NCI-H748 (cell line): ENCODE data around the gene RCN2.
A peak's percentile ranks its signal among the peaks of the same experiment; 100 is the strongest.
"Not testable (repeated sequence)": the region's sequence is repeated elsewhere in the genome, so short reads cannot be mapped to it uniquely, and the experiment has no call there.

ENCODE experiments used
- DNase-seq: peaks from one replicate; lab custom pipeline; 2025; ENCODE audit not compliant: unreplicated experiment; lab: John Stamatoyannopoulos, UW

RCN2 gene

DNA sequence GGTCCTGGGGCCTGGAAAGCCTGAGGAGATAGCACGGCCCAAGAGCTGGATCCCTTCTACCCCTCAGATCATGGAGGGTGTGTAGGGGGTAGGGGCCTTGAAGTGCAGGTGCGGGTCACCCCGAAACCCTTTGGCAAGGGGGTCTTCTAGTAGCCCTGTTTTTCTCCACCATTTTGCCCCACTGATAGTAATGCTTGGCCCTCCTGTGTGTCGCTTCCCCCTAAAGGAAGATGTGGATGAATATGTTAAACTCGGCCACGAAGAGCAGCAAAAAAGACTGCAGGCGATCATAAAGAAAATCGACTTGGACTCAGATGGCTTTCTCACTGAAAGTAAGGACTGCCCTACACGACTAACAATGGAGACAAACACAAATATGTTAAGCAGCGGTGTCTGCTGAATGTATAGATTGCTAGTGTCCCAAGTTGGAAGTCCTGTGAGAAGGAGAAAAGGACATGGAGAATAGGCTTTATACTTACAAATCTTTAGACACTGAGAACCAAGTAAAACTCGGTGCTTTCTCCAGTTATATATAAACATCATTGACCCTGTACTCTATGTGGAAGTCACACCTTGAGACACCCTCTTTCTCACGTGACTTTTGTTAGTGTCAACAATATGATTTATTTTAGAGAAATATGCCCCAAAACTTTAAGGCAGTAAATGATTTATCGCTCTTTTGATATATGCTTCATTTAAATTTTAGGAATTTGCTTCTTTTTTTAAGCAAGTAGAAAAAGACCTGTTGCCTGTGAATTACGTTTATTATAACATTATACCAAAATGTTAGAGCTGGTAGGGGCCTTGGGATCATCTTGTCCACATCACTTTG is 802 bp downstream of the RCN2 start:
- peak; percentile 32 for DNase-seq

DNA sequence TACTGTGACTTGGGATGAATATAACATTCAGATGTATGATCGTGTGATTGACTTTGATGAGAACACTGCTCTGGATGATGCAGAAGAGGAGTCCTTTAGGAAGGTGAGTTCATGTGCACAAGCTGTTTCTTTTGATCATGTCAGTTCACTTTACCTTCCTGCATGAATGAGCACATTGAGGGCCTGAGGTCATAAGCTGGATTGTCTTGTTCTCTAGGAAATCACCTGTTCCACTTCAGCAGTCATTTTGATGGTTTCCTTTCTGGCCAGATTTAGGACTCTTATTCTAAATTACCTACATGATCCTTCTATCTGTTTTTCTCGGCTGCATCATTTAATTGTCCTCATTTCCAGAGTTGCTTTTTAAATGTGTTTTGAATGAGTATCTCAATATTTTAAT is 4.1 kb downstream of the RCN2 start:
- no peak for DNase-seq

GRCh38 chr15:76936671-76937070 is 5.1 kb downstream of the RCN2 start:
- DNase-seq, result no peak

- no peak for DNase-seq
Measured at GRCh38 chr15:76938752-76939151, 7.2 kb downstream of the RCN2 start.

GRCh38 chr15:76939715-76940114 is 8.2 kb downstream of the RCN2 start:
- no peak for DNase-seq

DNA sequence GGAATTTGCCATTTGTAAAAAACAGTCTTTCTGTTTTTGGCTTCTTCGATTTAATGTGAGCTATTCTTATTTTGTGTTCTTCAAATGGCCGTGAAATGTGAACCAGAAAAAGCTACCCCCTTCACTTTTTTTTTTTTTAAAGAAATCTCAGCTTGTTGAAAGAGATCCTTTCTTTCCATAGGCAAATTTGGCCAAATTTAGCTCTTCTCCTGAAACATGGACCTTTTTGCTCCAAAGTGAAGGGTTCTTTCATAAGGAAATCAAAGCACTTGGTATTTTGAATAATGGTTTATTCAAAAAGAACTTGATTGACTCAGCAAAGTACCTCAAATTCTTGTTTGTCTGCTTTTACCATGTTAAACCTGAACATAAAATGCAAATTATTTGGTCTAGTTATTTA is 10.1 kb downstream of the RCN2 start:
- DNase-seq, result no peak

DNA sequence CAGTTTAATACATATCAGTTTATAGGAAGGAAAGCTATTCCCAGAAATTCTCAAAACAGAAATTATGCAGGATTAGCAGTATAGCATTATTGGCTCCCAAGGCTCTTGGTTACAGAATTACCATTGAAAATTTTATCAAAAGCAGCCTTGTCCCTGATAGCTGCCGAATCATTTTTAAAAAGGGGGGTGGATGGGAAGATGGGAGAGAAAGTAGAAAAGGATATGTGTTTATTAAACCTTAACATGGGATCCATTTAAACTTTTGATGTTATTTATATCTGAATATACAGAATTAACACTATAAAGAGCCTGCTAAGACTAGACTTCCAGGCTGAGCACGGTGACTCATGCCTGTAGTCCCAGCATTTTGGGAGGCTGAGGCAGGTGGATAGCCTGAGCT is 10.8 kb downstream of the RCN2 start:
- no peak for DNase-seq

- DNase-seq, result no peak
Measured at GRCh38 chr15:76945494-76946093, 14.0 kb downstream of the RCN2 start.

GRCh38 chr15:76947454-76947853 is 15.9 kb downstream of the RCN2 start:
- no peak for DNase-seq

DNA sequence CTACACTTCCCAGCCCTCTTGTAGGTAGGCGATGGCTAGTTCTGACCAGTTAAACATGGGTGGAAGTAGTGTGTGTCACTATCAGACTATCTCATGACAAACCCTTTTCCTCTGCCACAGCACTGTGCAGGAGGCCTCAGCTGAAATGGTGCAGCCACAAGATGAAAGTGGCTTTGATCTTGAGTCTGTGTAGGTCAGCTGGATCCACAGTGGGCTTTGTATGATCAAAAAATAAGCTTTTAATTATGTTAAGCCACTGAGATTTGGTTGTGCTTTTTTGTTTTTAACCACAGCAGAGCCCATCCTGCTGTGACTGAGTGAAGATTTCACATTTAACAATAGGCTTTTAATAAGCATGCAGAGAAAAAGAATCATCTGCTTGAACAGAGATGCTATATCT is 19.7 kb downstream of the RCN2 start:
- no peak for DNase-seq

DNA sequence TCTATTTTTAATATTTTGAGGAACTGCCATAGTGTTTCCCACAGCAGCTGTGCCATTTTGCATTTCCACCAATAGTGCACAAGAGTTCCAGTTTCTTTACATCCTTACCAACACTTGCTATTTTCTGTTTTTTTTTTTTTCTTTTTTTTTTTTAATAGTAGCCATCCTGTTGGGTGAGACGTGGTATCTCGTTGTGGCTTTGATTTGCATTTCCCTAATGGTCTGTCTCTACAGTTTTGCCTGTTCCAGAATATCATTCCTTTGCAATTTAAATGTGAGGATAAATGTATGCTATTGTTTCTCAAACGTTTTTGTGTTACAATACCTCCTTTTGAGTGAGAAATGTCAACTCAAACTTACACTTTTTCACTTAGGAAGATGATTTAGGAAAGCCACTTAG is 22.4 kb downstream of the RCN2 start:
- no peak for DNase-seq

DNA sequence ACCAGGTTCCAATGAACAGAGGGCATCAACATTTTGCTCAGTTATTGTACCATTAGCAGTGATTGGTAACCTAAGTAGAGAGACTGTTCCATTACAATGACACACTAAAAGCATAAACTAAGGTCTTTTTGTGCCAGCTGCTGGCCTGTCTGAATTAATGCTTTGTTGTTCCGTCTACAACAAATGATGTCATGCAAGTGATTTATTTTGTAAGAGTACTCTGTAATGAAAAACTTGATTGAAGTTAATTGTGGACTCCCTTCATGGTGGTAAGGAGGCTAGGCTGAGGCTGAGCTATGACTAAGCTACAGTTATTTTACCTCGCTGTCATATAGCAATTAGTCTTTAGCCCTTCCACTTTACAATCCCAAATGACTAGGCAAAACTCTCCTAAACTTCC is 23.2 kb downstream of the RCN2 start:
- DNase-seq, result peak; percentile 26

DNA sequence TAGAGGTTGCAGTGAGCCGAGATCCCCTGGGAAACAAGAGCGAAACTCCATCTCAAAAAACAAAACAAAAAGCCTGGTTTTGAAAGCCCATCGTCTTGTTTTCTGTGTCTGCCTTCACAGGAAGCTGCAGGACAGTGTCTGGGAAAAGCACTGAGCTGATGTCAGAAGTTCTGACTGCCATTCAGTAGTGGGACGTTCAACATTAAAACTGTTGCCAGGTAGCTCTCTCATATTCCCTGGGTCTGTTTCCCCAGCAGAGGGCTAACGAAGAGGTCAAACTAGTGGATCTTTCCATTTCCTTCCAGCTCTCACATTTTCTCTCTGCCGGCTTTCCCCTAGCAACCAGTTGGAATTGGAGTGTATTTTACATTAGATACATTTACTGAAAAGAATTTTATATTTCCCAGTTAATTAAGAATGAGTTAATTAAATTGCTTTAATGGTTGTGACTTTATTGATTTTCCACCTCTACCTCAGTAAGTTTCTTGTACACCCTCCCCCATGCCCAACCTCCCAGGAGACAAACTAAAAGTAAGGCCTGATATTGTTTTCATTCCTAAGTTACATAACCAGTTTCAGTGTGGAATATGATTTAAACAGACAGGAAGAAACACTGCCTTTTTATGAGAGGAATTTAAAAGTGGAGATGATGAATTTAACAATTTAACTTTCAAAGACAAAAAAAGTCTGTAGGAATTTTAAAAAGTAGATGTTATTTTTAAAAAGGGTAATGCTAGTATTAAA is 29.9 kb downstream of the RCN2 start:
- no peak for DNase-seq

DNA sequence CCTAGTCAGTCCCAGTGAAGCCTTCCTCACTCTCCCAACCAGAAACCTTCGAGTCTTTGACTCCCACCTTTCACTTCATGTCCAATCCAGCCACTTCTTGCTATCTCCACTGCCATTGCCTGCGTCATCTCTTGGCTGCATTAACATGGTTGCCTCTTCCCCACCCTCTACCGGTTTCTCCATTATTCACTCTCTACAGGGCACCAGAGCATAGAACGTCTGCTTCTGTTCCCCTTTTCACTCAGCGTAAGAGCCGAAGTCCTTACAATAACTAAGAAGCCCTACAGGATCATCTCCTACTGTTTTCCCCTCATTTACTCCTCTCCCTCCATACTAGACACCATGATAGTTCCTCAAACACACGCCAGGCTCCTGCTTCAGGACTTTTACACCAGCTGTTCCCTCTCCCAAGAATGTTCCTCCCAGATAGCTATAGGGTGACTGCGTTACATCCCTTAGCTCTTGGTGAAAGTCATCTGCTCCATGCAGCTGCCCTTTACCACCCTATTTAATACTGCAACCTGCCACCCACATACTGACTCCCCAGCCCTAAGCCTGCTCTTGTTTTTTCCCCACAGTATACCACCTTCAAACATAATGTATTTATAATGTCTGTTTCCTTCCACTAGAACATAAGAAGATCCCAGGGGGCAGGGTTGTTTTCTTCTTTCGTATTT is 30.9 kb downstream of the RCN2 start:
- DNase-seq, result no peak

DNA sequence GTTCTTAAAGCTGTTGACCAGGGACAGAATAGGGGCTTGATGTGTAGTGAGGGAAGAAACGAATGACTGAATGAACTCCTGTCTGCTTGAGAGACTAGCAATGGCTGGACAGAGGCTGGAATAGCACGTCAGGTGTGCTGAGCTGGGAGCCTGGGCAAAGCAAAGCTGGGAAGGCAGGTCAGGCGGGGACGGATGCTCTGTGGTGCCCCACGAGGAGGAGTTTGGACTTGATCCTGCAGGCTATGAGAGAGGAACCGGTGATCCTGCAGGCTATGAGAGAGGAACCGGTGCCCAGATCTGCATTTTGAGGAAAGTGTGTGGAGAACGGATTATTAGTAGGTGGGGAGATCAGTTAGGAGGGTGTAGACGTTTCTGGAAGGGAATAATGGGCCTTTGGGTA is 32.0 kb downstream of the RCN2 start:
- no peak for DNase-seq

DNA sequence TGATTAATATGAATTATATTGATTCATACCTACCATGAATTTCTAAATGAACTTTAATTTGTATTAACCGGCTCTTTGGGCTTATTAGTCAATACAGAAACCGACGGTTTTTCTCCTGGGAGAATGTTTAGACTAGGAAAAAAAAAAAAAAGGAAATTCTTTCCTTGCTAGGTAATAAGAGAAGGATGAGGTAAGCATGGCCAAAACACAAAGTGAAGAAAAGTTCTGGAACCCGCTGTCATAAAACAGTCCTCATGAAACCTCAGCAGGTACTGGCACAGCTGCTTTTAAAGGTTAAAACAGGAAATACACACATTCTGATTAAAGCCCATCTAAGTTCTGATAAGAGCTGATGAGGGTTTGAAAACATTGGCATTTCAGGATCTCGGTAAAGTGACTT is 32.6 kb downstream of the RCN2 start:
- no peak for DNase-seq

DNA sequence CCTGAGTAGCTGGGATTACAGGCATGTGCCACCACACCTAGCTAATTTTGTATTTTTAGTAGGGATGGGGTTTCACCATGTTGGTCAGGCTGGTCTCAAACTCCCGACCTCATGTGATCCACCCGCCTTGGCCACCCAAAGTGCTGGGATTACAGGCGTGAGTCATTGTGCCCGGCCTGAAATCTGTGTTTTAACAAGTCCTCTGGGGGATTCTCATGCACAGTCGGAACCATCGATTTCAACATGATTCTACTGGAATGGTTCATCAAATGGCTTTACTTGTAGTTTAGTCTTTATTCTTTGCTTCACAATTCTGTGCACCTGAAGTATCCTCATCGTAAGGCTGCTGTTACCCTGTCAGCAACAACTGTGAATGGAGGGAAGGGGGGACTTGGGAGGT is 34.5 kb downstream of the RCN2 start:
- not testable (repeated sequence) for DNase-seq

GRCh38 chr15:76967067-76967466 is 35.5 kb downstream of the RCN2 start:
- DNase-seq, result no peak

- no peak for DNase-seq
Measured at GRCh38 chr15:76968306-76968705, 36.8 kb downstream of the RCN2 start.

- no peak for DNase-seq
Measured at GRCh38 chr15:76972389-76973361, 41.1 kb downstream of the RCN2 start.
